ENCODE results near the gene LPCAT2. TPM values are rescaled to one million over a fixed set of nuclear protein-coding genes. Genes with fewer than 3 reads are reported as not detected.

The LPCAT2 gene
- total and polyA plus RNA-seq, 4 donors, result 0.96 to 4.2 (median 2.7) TPM

- no peak overlapping the region for H3K4me3 ChIP-seq (ENCODE audit: low read depth in 1 of 3, low read length in 3 of 3)
- no peaks in the 10 kb centered on the region for H3K36me3 ChIP-seq (ENCODE audit: control insufficient read depth in 4 of 4, insufficient read depth in 3 of 4, low read depth in 1 of 4, low read length in 3 of 4)
- no peaks in the 10 kb centered on the region for H3K4me1 ChIP-seq (ENCODE audit: control insufficient read depth in 4 of 4, insufficient read depth in 4 of 4, low read length in 3 of 4)
- TF ChIP-seq GABPA (IDR thresholded peaks at IDR 0.05 in 1 of 2, conservative IDR thresholded peaks at IDR 0.05 in 1 of 2) (no peak), HNF4G (IDR thresholded peaks at IDR 0.05) (no peak), MAX (IDR thresholded peaks at IDR 0.05) (no peak), EGR1 (IDR thresholded peaks at IDR 0.05; ENCODE audit: low read depth in 2 of 2) (no peak), REST (IDR thresholded peaks at IDR 0.05) (no peak), FOXA2 (IDR thresholded peaks at IDR 0.05) (no peak), HNF4A (conservative IDR thresholded peaks at IDR 0.05) (no peak), CTCF (IDR thresholded peaks at IDR 0.05; ENCODE audit: low read depth, low read length, missing input control) (no peak), TAF1 (conservative IDR thresholded peaks at IDR 0.05) (no peak), YY1 (IDR thresholded peaks at IDR 0.05) (no peak), ATF3 (IDR thresholded peaks at IDR 0.05) (no peak)
- no peak for DNase-seq (ENCODE audit: low spot score)
- no peaks in the 10 kb centered on the region for H3K9me3 ChIP-seq (ENCODE audit: control insufficient read depth in 4 of 4, low read length in 3 of 4)
- no peak overlapping the region for H3K9ac ChIP-seq (ENCODE audit: low read depth in 1 of 2, low read length in 2 of 2)
- peaks cover 0 to 7% (median 0%) of the 10 kb centered on the region in 4 donors for H3K27me3 ChIP-seq (ENCODE audit: control insufficient read depth in 4 of 4, insufficient read depth in 4 of 4, low read length in 3 of 4)
- 82% methylated on average over 3 of the region's 3 CpGs for WGBS
- no peak overlapping the region for H3K27ac ChIP-seq (ENCODE audit: low read depth in 1 of 2, low read length in 2 of 2)
Observed at GRCh38 chr16:55577887-55578286, 69.0 kb downstream of the LPCAT2 start.

GRCh38 chr16:55585631-55586030 lies 76.8 kb downstream of the LPCAT2 start:
- no peak overlapping the region for H3K9ac ChIP-seq (ENCODE audit: low read depth in 1 of 2, low read length in 2 of 2)
- no peaks in the 10 kb centered on the region for H3K4me1 ChIP-seq (ENCODE audit: control insufficient read depth in 4 of 4, insufficient read depth in 4 of 4, low read length in 3 of 4)
- no peaks in the 10 kb centered on the region for H3K36me3 ChIP-seq (ENCODE audit: control insufficient read depth in 4 of 4, insufficient read depth in 3 of 4, low read depth in 1 of 4, low read length in 3 of 4)
- peaks cover 0 to 3% (median 0%) of the 10 kb centered on the region in 4 donors for H3K27me3 ChIP-seq (ENCODE audit: control insufficient read depth in 4 of 4, insufficient read depth in 4 of 4, low read length in 3 of 4)
- no peak overlapping the region for H3K27ac ChIP-seq (ENCODE audit: low read depth in 1 of 2, low read length in 2 of 2)
- WGBS, result 68% methylated on average over 2 of the region's 2 CpGs
- no peak overlapping the region for H3K4me3 ChIP-seq (ENCODE audit: low read depth in 1 of 3, low read length in 3 of 3)
- no peak for DNase-seq (ENCODE audit: low spot score)
- no peaks in the 10 kb centered on the region for H3K9me3 ChIP-seq (ENCODE audit: control insufficient read depth in 4 of 4, low read length in 3 of 4)
- TF ChIP-seq EGR1 (IDR thresholded peaks at IDR 0.05; ENCODE audit: low read depth in 2 of 2) (no peak), JUND (IDR thresholded peaks at IDR 0.05) (no peak), MAX (IDR thresholded peaks at IDR 0.05) (no peak), CTCF (IDR thresholded peaks at IDR 0.05; ENCODE audit: low read depth, low read length, missing input control) (no peak), ZBTB33 (IDR thresholded peaks at IDR 0.05) (no peak), FOXA1 (IDR thresholded peaks at IDR 0.05) (no peak), ATF3 (IDR thresholded peaks at IDR 0.05) (no peak), FOXA2 (IDR thresholded peaks at IDR 0.05) (no peak), RXRA (IDR thresholded peaks at IDR 0.05) (no peak), HNF4A (conservative IDR thresholded peaks at IDR 0.05) (no peak), NR2F2 (IDR thresholded peaks at IDR 0.05) (no peak), HNF4G (IDR thresholded peaks at IDR 0.05) (no peak), TAF1 (conservative IDR thresholded peaks at IDR 0.05) (no peak), YY1 (IDR thresholded peaks at IDR 0.05) (no peak), SP1 (IDR thresholded peaks at IDR 0.05) (no peak)

Measured in liver (tissue), 9 donors.